ENCODE results near the gene ACVR1C.

The ACVR1C gene

DNA sequence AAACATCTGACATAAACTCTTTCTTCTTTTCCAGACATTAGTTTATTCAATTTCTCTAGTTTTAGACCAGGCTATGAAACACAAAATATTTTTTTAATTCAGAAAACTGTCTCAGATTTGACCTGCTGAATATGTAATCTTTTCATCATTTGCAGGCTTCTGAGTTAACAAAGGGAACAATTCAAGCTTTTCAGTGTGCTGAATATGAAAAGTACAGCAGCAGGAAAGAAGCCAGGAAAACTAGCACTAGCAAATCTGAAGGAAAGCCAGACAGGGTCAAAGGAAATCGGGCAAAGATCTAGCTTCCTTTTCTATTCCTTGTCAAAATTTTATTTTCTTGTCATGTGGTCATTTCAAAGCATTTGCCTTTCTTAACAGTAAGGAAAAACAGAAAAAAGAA lies 35.3 kb downstream of the ACVR1C start:
- no peak overlapping the region for H3K4me3 ChIP-seq (ENCODE audit: low read length)
- H3K36me3 ChIP-seq (replicated peaks; ENCODE audit: insufficient read depth, low read length): no peaks in the 10 kb centered on the region
- H3K9ac ChIP-seq (ENCODE audit: low read length): no peak overlapping the region
- H3K4me1 ChIP-seq (ENCODE audit: low read length): no peaks in the 10 kb centered on the region
- H3K9me2 ChIP-seq (replicated peaks; ENCODE audit: insufficient read depth, low read length): no peaks in the 10 kb centered on the region
- H2AFZ ChIP-seq (ENCODE audit: low read length): no peak overlapping the region
- H3K79me2 ChIP-seq (ENCODE audit: low read length): no peaks in the 10 kb centered on the region
- H3F3A ChIP-seq (ENCODE audit: insufficient read depth, low read length): no peaks in the 10 kb centered on the region
- H3K27ac ChIP-seq (ENCODE audit: low read length): no peak overlapping the region
- TF ChIP-seq EZH2phosphoT487 (IDR thresholded peaks at IDR 0.05; ENCODE audit: low read length) (no peak), EZH2 (optimal IDR thresholded peaks at IDR 0.05; ENCODE audit: low read depth, low read length) (no peak)
- TF ChIP-seq, protein P1, sequence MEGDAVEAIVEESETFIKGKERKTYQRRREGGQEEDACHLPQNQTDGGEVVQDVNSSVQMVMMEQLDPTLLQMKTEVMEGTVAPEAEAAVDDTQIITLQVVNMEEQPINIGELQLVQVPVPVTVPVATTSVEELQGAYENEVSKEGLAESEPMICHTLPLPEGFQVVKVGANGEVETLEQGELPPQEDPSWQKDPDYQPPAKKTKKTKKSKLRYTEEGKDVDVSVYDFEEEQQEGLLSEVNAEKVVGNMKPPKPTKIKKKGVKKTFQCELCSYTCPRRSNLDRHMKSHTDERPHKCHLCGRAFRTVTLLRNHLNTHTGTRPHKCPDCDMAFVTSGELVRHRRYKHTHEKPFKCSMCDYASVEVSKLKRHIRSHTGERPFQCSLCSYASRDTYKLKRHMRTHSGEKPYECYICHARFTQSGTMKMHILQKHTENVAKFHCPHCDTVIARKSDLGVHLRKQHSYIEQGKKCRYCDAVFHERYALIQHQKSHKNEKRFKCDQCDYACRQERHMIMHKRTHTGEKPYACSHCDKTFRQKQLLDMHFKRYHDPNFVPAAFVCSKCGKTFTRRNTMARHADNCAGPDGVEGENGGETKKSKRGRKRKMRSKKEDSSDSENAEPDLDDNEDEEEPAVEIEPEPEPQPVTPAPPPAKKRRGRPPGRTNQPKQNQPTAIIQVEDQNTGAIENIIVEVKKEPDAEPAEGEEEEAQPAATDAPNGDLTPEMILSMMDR (IDR thresholded peaks at IDR 0.05; ENCODE audit: low read length): no peak
- DNase-seq: no peak
- H3K4me2 ChIP-seq (ENCODE audit: low read depth, low read length): no peak overlapping the region
- no peaks in the 10 kb centered on the region for H4K20me1 ChIP-seq (ENCODE audit: insufficient read depth, low read length)
- H3K9me3 ChIP-seq (replicated peaks; ENCODE audit: insufficient read depth, low read length): no peaks in the 10 kb centered on the region
- H3K27me3 ChIP-seq (replicated peaks; ENCODE audit: insufficient read depth, low read length): no peaks in the 10 kb centered on the region

DNA sequence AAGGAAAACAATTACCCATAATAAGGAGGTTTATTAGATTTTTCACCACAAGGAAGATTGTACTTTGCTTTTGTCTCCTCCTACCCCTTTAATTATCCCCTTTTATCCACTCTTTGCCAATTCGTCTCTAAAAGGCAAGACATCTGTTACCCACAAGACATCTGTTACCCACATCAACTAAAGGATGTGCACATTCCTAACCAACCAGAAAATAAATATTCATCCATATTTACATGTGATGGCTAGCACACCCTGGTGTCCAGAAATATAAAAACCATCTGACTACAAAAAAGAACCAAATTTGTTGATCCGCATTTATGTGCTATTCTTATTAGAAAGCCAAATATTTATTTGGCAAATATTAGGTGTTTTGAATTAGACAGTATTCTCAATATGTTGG lies 35.7 kb downstream of the ACVR1C start:
- no peak for DNase-seq
- TF ChIP-seq EZH2 (optimal IDR thresholded peaks at IDR 0.05; ENCODE audit: low read depth, low read length): no peak
- no peak for TF ChIP-seq EZH2phosphoT487 (IDR thresholded peaks at IDR 0.05; ENCODE audit: low read length)
- TF ChIP-seq, protein P1 (IDR thresholded peaks at IDR 0.05; ENCODE audit: low read length): peak; percentile 28; the same call in 1 of the 2 replicates
- H3K27me3 ChIP-seq (replicated peaks; ENCODE audit: insufficient read depth, low read length): no peaks in the 10 kb centered on the region
- no peaks in the 10 kb centered on the region for H3K4me1 ChIP-seq (ENCODE audit: low read length)
- H3K4me3 ChIP-seq (ENCODE audit: low read length): no peak overlapping the region
- no peak overlapping the region for H3K4me2 ChIP-seq (ENCODE audit: low read depth, low read length)
- H3K27ac ChIP-seq (ENCODE audit: low read length): no peak overlapping the region
- H3K9ac ChIP-seq (ENCODE audit: low read length): no peak overlapping the region
- H3F3A ChIP-seq (ENCODE audit: insufficient read depth, low read length): no peaks in the 10 kb centered on the region
- H4K20me1 ChIP-seq (ENCODE audit: insufficient read depth, low read length): no peaks in the 10 kb centered on the region
- H2AFZ ChIP-seq (ENCODE audit: low read length): no peak overlapping the region
- H3K9me2 ChIP-seq (replicated peaks; ENCODE audit: insufficient read depth, low read length): no peaks in the 10 kb centered on the region
- H3K9me3 ChIP-seq (replicated peaks; ENCODE audit: insufficient read depth, low read length): no peaks in the 10 kb centered on the region
- no peaks in the 10 kb centered on the region for H3K79me2 ChIP-seq (ENCODE audit: low read length)
- no peaks in the 10 kb centered on the region for H3K36me3 ChIP-seq (replicated peaks; ENCODE audit: insufficient read depth, low read length)

DNA sequence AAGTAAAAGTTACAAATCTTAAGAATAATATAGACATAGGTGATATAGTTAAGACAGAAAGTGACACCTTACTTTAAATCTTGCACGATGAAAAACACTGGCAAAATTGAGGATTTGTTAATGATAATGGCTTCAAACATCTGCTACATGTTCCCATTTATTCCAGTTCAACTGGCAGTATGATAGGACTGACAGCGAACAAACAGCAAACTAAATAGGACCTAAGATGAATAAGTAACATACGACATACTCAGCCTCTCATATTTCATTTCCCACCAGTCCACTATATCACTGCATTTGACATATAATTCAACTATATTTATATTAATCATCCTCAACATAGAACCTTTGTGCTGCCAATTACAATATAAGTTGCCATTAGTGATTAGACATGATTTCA lies 36.3 kb downstream of the ACVR1C start:
- no peak for DNase-seq
- no peak overlapping the region for H3K4me2 ChIP-seq (ENCODE audit: low read depth, low read length)
- H3K27me3 ChIP-seq (replicated peaks; ENCODE audit: insufficient read depth, low read length): no peaks in the 10 kb centered on the region
- H2AFZ ChIP-seq (ENCODE audit: low read length): no peak overlapping the region
- no peak overlapping the region for H3K9ac ChIP-seq (ENCODE audit: low read length)
- no peak overlapping the region for H3K4me3 ChIP-seq (ENCODE audit: low read length)
- H3K79me2 ChIP-seq (ENCODE audit: low read length): no peaks in the 10 kb centered on the region
- H3K36me3 ChIP-seq (replicated peaks; ENCODE audit: insufficient read depth, low read length): no peaks in the 10 kb centered on the region
- H3K9me2 ChIP-seq (replicated peaks; ENCODE audit: insufficient read depth, low read length): no peaks in the 10 kb centered on the region
- no peaks in the 10 kb centered on the region for H3K9me3 ChIP-seq (replicated peaks; ENCODE audit: insufficient read depth, low read length)
- no peak overlapping the region for H3K27ac ChIP-seq (ENCODE audit: low read length)
- TF ChIP-seq EZH2phosphoT487 (IDR thresholded peaks at IDR 0.05; ENCODE audit: low read length): no peak
- TF ChIP-seq, protein P1 (IDR thresholded peaks at IDR 0.05; ENCODE audit: low read length): no peak
- no peak for TF ChIP-seq EZH2 (optimal IDR thresholded peaks at IDR 0.05; ENCODE audit: low read depth, low read length)
- no peaks in the 10 kb centered on the region for H3K4me1 ChIP-seq (ENCODE audit: low read length)
- H3F3A ChIP-seq (ENCODE audit: insufficient read depth, low read length): no peaks in the 10 kb centered on the region
- H4K20me1 ChIP-seq (ENCODE audit: insufficient read depth, low read length): no peaks in the 10 kb centered on the region
